LNCaP clone FGC (cell line): ENCODE measurements around the gene LGI1.

ENCODE experiments used
- DNase-seq: peaks from one replicate; pipeline ENCODE4 v3.0.0-alpha.2; 2011; ENCODE audit warnings: low read depth
- H3K4me3 ChIP-seq: 2 replicates; pipeline ENCODE4 v1.5.1; 2011; ENCODE audit warnings: mild to moderate bottlenecking, low read depth, low read length, control low read depth
- CTCF ChIP-seq: IDR thresholded peaks from 2 replicates; pipeline ENCODE4 v1.5.1; 2012; ENCODE audit warnings: mild to moderate bottlenecking; ENCODE audit not compliant: control insufficient read depth, insufficient read depth; ENCODE audit errors: extremely low read depth

The LGI1 gene

GRCh38 chr10:93757801-93758507, at the start of gene LGI1:
LGI1 (plus strand) TSS chr10:93757936; CDS start chr10:93758145, 209 bp downstream.
- TF ChIP-seq CTCF: no peak
- no peak within 1 kb of the TSS for H3K4me3 ChIP-seq
- DNase-seq: no peak

- no peak for TF ChIP-seq CTCF
- DNase-seq: no peak
- no peak overlapping the region for H3K4me3 ChIP-seq
Measured at GRCh38 chr10:93710333-93710909, 47.3 kb upstream of the LGI1 start.

- TF ChIP-seq CTCF: no peak
- DNase-seq: no peak
- no peak overlapping the region for H3K4me3 ChIP-seq
Measured at GRCh38 chr10:93711891-93712290, 45.8 kb upstream of the LGI1 start.

- no peak overlapping the region for H3K4me3 ChIP-seq
- no peak for DNase-seq
- TF ChIP-seq CTCF: no peak
Measured at GRCh38 chr10:93712593-93712992, 45.1 kb upstream of the LGI1 start.

GRCh38 chr10:93715345-93715744, 42.4 kb upstream of the LGI1 start:
- no peak for DNase-seq
- no peak for TF ChIP-seq CTCF
- no peak overlapping the region for H3K4me3 ChIP-seq

GRCh38 chr10:93716766-93717165, 41.0 kb upstream of the LGI1 start:
- no peak for TF ChIP-seq CTCF
- no peak overlapping the region for H3K4me3 ChIP-seq
- no peak for DNase-seq
